DMS53 treated with DMSO at 0.1 percent for 48 hours (cell line): Measurements from ENCODE around the gene PI16.

Experiments used
- DNase-seq: peaks from one replicate; lab custom pipeline; 2025; ENCODE audit not compliant: unreplicated experiment; lab: John Stamatoyannopoulos, UW

PI16 gene

GRCh38 chr6:36997811-36998722, 43.5 kb downstream of the PI16 start:
- no peak for DNase-seq

GRCh38 chr6:36998723-36999038, 44.1 kb downstream of the PI16 start:
- no peak for DNase-seq

- DNase-seq = peak; percentile 22
Observed at GRCh38 chr6:36999061-36999750, 44.7 kb downstream of the PI16 start.

- no peak for DNase-seq
Observed at GRCh38 chr6:36999751-37000125, 45.2 kb downstream of the PI16 start.

GRCh38 chr6:37004044-37004980, 49.8 kb downstream of the PI16 start:
- DNase-seq = no peak

GRCh38 chr6:37005061-37005810, 50.7 kb downstream of the PI16 start, which contains the start of gene FGD2:
FGD2 (plus strand) TSS chr6:37005655; CDS start chr6:37005818, 163 bp downstream.
- DNase-seq = no peak

GRCh38 chr6:37005827-37006567, 51.5 kb downstream of the PI16 start:
- no peak for DNase-seq

- no peak for DNase-seq
Observed at GRCh38 chr6:37006793-37007339, 52.3 kb downstream of the PI16 start.

- DNase-seq = no peak
Observed at GRCh38 chr6:37007340-37008043, 53.0 kb downstream of the PI16 start.

GRCh38 chr6:37008484-37009465, 54.2 kb downstream of the PI16 start:
- no peak for DNase-seq

GRCh38 chr6:37010402-37010892, 55.9 kb downstream of the PI16 start:
- DNase-seq = no peak

- DNase-seq = no peak
Observed at GRCh38 chr6:37011656-37012378, 57.3 kb downstream of the PI16 start.

- DNase-seq = no peak
Observed at GRCh38 chr6:37013516-37014491, 59.3 kb downstream of the PI16 start.
